Fibroblast of lung (primary cell): ENCODE results near the gene ATOH7.

Experiments used
- EZH2 ChIP-seq: IDR thresholded peaks from 2 replicates; pipeline ENCODE4 v1.5.1; 2012; ENCODE audit warnings: low read length, control low read depth, mild to moderate bottlenecking; ENCODE audit errors: missing control alignments
- TF ChIP-seq, protein P1 (sequence below), 2 donors: IDR thresholded peaks in 1 of 2; conservative IDR thresholded peaks in 1 of 2; 1 replicate in 1 of 2; 2 replicates in 1 of 2; pipeline ENCODE4 v1.5.1; 2011 to 2012; ENCODE audit warnings: low read length in 2 of 2, control low read depth in 1 of 2, inconsistent platforms in 1 of 2, low read depth in 1 of 2, mild to moderate bottlenecking in 1 of 2

DNA sequence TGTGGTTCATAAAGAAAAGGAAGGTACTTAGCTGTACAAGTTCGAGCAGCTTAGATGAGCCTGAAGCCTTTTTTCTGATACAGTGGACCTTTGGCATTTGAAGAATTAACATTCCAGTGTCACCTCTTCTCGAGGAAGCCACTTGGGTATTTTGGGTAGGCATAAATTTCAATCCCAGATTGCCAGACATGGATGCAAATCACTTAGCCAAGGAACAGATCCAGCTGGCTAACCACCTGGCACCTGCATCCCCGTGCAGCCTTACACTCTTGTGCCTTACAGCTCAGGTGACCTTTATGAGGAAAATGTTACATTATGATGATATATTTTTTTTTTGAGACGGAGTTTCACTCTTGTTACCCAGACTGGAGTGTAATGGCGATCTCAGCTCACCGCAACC is 16.0 kb upstream of the ATOH7 start:
- TF ChIP-seq, protein P1, sequence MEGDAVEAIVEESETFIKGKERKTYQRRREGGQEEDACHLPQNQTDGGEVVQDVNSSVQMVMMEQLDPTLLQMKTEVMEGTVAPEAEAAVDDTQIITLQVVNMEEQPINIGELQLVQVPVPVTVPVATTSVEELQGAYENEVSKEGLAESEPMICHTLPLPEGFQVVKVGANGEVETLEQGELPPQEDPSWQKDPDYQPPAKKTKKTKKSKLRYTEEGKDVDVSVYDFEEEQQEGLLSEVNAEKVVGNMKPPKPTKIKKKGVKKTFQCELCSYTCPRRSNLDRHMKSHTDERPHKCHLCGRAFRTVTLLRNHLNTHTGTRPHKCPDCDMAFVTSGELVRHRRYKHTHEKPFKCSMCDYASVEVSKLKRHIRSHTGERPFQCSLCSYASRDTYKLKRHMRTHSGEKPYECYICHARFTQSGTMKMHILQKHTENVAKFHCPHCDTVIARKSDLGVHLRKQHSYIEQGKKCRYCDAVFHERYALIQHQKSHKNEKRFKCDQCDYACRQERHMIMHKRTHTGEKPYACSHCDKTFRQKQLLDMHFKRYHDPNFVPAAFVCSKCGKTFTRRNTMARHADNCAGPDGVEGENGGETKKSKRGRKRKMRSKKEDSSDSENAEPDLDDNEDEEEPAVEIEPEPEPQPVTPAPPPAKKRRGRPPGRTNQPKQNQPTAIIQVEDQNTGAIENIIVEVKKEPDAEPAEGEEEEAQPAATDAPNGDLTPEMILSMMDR (conservative IDR thresholded peaks at IDR 0.05 in 1 of 2, IDR thresholded peaks at IDR 0.05 in 1 of 2; ENCODE audit: low read depth in 1 of 2, low read length in 2 of 2), result no peak
- TF ChIP-seq EZH2, result no peak
